Measurements from ENCODE around the gene TRIM2. TPM values are rescaled to one million over a fixed set of nuclear protein-coding genes. Genes with fewer than 3 reads are reported as not detected.

TRIM2 gene
- total RNA-seq, 1 experiment from 2014 or later = 18.9 TPM

DNA sequence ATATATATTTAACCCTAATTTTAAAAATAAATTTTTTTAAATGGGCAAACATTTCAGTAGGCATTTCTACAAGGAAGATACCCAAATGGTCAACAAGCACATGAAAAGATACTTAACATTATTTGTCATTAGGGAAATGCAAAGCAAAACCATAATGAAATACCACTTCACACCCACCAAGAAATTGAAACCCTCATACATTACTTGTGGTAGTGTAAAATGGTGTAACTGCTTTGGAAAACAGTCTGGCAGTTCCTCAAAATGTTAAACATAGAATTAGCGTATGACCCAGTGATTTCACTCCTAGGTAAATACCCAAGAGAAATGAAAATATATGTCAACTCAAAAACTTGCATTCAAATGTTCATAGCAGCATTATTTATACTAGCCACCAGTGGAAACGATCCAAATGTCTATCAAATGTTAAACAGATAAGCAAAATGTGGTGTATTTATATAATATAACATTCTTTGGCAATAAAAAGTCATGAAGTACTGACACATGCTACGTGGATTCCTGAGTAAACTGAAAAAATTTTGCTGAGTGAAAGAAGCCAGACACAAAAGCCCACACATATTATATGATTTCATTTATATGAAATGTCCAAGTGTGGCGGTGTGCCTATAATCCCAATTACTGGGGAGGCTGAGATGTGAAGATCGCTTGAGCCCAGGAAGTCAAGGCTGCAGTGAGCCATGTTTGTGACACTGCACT lies 16.6 kb downstream of the TRIM2 start:
- Histone ChIP-seq H3K9me3 (ENCODE audit: low read length) (no peaks in the 10 kb centered on the region), H3K27me3 (ENCODE audit: low read length) (no peaks in the 10 kb centered on the region), H3K4me1 (ENCODE audit: insufficient read depth, low read length) (peaks cover 42% of the 10 kb centered on the region), H3K4me2 (ENCODE audit: low read length) (no peak overlapping the region), H3K79me2 (ENCODE audit: low read length) (peaks cover 25% of the 10 kb centered on the region), H3K4me3 (ENCODE audit: low read length) (no peak overlapping the region), H3K36me3 (ENCODE audit: low read depth, low read length) (no peaks in the 10 kb centered on the region), H2AFZ (ENCODE audit: low read length) (no peak overlapping the region), H3K9ac (ENCODE audit: low read length) (no peak overlapping the region), H4K20me1 (ENCODE audit: low read length) (peaks cover 13% of the 10 kb centered on the region; the same call in 1 of the 2 replicates), H3K27ac (ENCODE audit: low read length) (no peak overlapping the region), H3F3A (ENCODE audit: low read length, unreplicated experiment) (no peaks in the 10 kb centered on the region), H3K9me2 (replicated peaks; ENCODE audit: low read length) (no peaks in the 10 kb centered on the region)
- CTCF ChIA-PET = no interaction called here
- no TSS peak for BruUV-seq (replicated peaks)
- POLR2A ChIA-PET (ENCODE audit: unreplicated experiment) = no interaction called here
- ATAC-seq (no peak), DNase-seq (no peak)
- TF ChIP-seq EZH2phosphoT487 (IDR thresholded peaks at IDR 0.05; ENCODE audit: borderline replicate concordance, low read length) (no peak), EZH2 (IDR thresholded peaks at IDR 0.05; ENCODE audit: low read length, unreplicated experiment) (no peak)
- TF ChIP-seq, protein P1, sequence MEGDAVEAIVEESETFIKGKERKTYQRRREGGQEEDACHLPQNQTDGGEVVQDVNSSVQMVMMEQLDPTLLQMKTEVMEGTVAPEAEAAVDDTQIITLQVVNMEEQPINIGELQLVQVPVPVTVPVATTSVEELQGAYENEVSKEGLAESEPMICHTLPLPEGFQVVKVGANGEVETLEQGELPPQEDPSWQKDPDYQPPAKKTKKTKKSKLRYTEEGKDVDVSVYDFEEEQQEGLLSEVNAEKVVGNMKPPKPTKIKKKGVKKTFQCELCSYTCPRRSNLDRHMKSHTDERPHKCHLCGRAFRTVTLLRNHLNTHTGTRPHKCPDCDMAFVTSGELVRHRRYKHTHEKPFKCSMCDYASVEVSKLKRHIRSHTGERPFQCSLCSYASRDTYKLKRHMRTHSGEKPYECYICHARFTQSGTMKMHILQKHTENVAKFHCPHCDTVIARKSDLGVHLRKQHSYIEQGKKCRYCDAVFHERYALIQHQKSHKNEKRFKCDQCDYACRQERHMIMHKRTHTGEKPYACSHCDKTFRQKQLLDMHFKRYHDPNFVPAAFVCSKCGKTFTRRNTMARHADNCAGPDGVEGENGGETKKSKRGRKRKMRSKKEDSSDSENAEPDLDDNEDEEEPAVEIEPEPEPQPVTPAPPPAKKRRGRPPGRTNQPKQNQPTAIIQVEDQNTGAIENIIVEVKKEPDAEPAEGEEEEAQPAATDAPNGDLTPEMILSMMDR (conservative IDR thresholded peaks at IDR 0.05; ENCODE audit: low read depth, low read length) = no peak
- intact Hi-C loops (cut with micrococcal nuclease) = no loop called here

DNA sequence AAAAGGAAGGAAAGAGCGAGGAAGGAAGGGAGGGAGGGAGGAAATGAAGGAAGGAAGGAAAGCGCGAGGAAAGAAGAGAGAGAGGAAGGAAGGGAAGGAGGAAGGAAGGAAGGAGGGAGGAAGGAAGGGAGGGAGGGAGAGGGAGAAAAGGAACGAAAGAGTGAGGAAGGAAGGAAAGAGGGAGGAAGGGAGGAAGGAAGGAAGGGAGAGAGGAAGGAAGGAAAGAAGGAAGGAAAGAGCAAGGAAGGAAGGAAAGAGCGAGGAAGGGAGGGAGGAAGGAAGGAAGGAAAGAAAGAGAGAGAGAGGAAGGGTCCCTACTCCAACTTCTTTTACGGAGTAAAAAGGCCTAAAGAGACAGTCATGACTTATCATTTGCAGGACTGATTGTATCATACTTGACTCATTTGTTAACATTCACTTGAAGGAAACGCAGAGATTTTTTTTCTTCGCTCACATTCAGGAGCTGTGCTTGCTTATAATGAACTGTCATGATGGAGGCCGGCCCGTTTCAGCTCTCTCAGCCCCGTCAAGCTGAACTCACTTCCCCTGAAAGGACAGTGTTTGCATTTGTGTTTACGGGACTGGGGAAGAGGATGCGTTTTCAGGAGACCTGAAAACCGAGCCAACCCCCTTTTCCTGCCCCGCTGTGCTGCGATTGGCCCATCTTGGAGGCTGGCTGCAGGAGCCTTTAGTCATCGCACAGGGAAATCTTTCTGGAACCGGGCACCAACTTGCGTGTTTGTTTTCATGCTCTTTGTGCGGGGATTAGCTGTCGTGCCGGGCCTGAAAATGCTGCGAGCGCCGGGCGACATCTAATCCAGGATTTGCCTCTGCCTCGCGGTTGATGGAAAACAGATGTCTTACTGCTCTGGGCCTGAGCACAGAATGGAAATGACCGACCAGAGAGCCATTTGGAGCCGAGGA lies 17.8 kb downstream of the TRIM2 start:
- no peaks in the 10 kb centered on the region for H3F3A ChIP-seq (ENCODE audit: low read length, unreplicated experiment)
- peaks cover 41% of the 10 kb centered on the region for H3K4me1 ChIP-seq (ENCODE audit: insufficient read depth, low read length)
- H3K4me2 ChIP-seq (ENCODE audit: low read length) = peak overlapping the region; percentile 84
- TF ChIP-seq, protein P1 (conservative IDR thresholded peaks at IDR 0.05; ENCODE audit: low read depth, low read length) = no peak
- TF ChIP-seq EZH2phosphoT487 (IDR thresholded peaks at IDR 0.05; ENCODE audit: borderline replicate concordance, low read length) (no peak), EZH2 (IDR thresholded peaks at IDR 0.05; ENCODE audit: low read length, unreplicated experiment) (no peak)
- H3K36me3 ChIP-seq (ENCODE audit: low read depth, low read length) = no peaks in the 10 kb centered on the region
- H3K4me3 ChIP-seq (ENCODE audit: low read length) = peak overlapping the region; percentile 70
- H3K27ac ChIP-seq (ENCODE audit: low read length) = peak overlapping the region; percentile 80
- H3K9me3 ChIP-seq (ENCODE audit: low read length) = no peaks in the 10 kb centered on the region
- no peaks in the 10 kb centered on the region for H3K9me2 ChIP-seq (replicated peaks; ENCODE audit: low read length)
- no peaks in the 10 kb centered on the region for H3K27me3 ChIP-seq (ENCODE audit: low read length)
- peaks cover 13% of the 10 kb centered on the region; the same call in 1 of the 2 replicates for H4K20me1 ChIP-seq (ENCODE audit: low read length)
- ChIA-PET POLR2A (ENCODE audit: unreplicated experiment) (interaction anchor here (0.6 to 1.1 kb wide), 3 partner anchors 19 to 93 kb away, joined by 3 to 7 read pairs (median 3); no protein-coding TSS in a partner anchor), CTCF (no interaction called here)
- H2AFZ ChIP-seq (ENCODE audit: low read length) = peak overlapping the region; percentile 65
- DNase-seq (peak; percentile 79), ATAC-seq (peak; percentile 79)
- intact Hi-C loops (cut with micrococcal nuclease) = loop anchor here (1.0 kb wide), 1 partner anchor 12 kb away; no protein-coding TSS in a partner anchor
- H3K79me2 ChIP-seq (ENCODE audit: low read length) = peaks cover 37% of the 10 kb centered on the region
- BruUV-seq (replicated peaks) = no TSS peak
- H3K9ac ChIP-seq (ENCODE audit: low read length) = peak overlapping the region; percentile 74

Data from PC-3 (cell line).